DMS53 treated with DMSO at 0.1 percent for 48 hours (cell line): Measurements from ENCODE around the gene EIF1AD.
A peak's percentile ranks its signal among the peaks of the same experiment; 100 is the strongest.

Experiments
- DNase-seq: peaks from one replicate; lab custom pipeline; 2025; ENCODE audit not compliant: unreplicated experiment; lab: John Stamatoyannopoulos, UW

Gene EIF1AD

GRCh38 chr11:66006134-66006890, 4.4 kb upstream of the EIF1AD start:
- no peak for DNase-seq

GRCh38 chr11:66004186-66004585, 2.2 kb upstream of the EIF1AD start:
- DNase-seq: no peak

- DNase-seq: no peak
These were observed 1.3 kb upstream of the EIF1AD start for GRCh38 chr11:66003291-66003690.

GRCh38 chr11:66002648-66003225, 780 bp upstream of the EIF1AD start:
- DNase-seq: peak; percentile 34

GRCh38 chr11:65997286-65997685, 4.7 kb downstream of the EIF1AD start:
- no peak for DNase-seq

- DNase-seq: no peak
These were observed 9.9 kb downstream of the EIF1AD start for GRCh38 chr11:65992056-65992455.

GRCh38 chr11:65988791-65989592, 13.0 kb downstream of the EIF1AD start:
- peak; percentile 91 for DNase-seq

GRCh38 chr11:65987336-65987735, 14.6 kb downstream of the EIF1AD start:
- no peak for DNase-seq

GRCh38 chr11:65983589-65983987, 18.4 kb downstream of the EIF1AD start:
- no peak for DNase-seq

- no peak for DNase-seq
These were observed 19.0 kb downstream of the EIF1AD start for GRCh38 chr11:65982824-65983588.

- no peak for DNase-seq
These were observed 19.8 kb downstream of the EIF1AD start for GRCh38 chr11:65981972-65982823.

- DNase-seq: no peak
These were observed 20.7 kb downstream of the EIF1AD start for GRCh38 chr11:65981101-65981740.

- no peak for DNase-seq
These were observed 22.6 kb downstream of the EIF1AD start for GRCh38 chr11:65979261-65979759.

GRCh38 chr11:65978391-65979238, 23.3 kb downstream of the EIF1AD start:
- no peak for DNase-seq

- DNase-seq: no peak
These were observed 24.2 kb downstream of the EIF1AD start for GRCh38 chr11:65977621-65978390.

GRCh38 chr11:65976216-65977176, 25.5 kb downstream of the EIF1AD start:
- no peak for DNase-seq

- DNase-seq: no peak
These were observed 26.2 kb downstream of the EIF1AD start for GRCh38 chr11:65975771-65976170.
